Left cardiac atrium (tissue), 4 donors: ENCODE results near the gene RNU1-1. TPM values are rescaled to one million over a fixed set of nuclear protein-coding genes. Genes with fewer than 3 reads are reported as not detected.
"Not testable (repeated sequence)": the region's sequence is repeated elsewhere in the genome, so short reads cannot be mapped to it uniquely, and the experiment has no call there.

Source experiments
- ATAC-seq, 2 donors: fragments of 200-7000 bp; cut with Tn5 transposase; one replicate each; pipeline ENCODE4 v1.9.1; 2020; ENCODE audit warnings: mild to moderate bottlenecking in 2 of 2, moderate library complexity in 2 of 2
- DNase-seq: peaks from one replicate; pipeline ENCODE4 v3.0.0-alpha.2; 2020
- intact Hi-C, 2 donors: fragments of 100-400 bp; cut with DNase I; formaldehyde crosslinking; loops; one replicate each; pipeline versions ENCODE4 v1.14.1 to v1.15.1; 2022 to 2023
- total RNA-seq, 2 donors: library from RNA; stranded (reverse); fragmentation: NEBNext Ultra II Directional; extraction: Animal tissue kit (Norgen Biotek cat#: 25700); gene quantifications; one replicate each; pipeline ENCODE4 v1.2.1, GENCODE V29; 2021
- donor health status: DM: no; HTN: yes; CAD: no.
- donor health status: DM: no; HTN: yes; CAD: no; lungs with severe emphysema.
- donor health status: DM: yes; HTN: yes; CAD: no.
- donor health status: Dilated cardiomyopathy.

The RNU1-1 gene
- total RNA-seq, 2 donors from 2014 or later = 5,988 to 15,401 TPM

DNA sequence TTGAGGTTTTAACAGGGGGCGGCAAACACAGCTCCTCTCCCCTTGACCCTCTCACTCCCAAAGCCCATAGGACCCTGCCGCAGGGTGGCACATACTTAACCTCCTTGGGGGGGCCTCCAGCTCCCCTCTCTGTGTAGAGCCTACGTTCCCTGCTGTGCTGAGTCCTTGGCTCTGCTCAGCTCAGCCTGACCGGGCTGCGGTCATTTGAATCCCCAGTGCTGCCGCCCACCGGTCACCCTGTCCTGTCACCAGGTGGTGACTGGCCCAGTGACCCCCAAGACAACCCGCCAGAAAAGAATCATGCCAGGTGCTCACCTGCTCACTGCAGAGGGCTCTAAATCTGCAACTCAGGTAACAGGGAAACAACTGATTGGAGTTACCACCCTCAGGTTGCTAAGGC is 12.6 kb downstream of the RNU1-1 start:
- DNase-seq, intact Hi-C loops, ATAC-seq: not testable (repeated sequence)

DNA sequence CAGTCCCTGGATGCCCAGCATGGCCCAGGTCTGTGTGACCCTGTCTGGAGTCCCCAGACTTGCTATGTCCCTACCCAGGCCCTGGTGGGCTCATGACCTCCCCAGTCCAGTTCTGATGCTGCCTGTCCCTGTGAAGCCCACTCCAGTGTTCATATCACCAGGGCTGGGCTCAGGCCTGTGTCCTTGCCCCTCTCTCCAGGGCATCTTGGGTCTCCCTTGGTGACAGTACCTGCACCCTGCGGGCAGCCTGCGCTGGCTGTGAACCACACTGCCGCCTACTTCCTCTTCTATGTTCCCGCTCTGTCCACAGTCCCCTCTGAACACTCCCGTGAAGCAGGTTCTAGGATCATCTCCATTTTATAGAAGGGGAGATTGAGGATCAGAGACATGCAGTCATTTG is 13.1 kb downstream of the RNU1-1 start:
- intact Hi-C loops, DNase-seq, ATAC-seq: not testable (repeated sequence)

DNA sequence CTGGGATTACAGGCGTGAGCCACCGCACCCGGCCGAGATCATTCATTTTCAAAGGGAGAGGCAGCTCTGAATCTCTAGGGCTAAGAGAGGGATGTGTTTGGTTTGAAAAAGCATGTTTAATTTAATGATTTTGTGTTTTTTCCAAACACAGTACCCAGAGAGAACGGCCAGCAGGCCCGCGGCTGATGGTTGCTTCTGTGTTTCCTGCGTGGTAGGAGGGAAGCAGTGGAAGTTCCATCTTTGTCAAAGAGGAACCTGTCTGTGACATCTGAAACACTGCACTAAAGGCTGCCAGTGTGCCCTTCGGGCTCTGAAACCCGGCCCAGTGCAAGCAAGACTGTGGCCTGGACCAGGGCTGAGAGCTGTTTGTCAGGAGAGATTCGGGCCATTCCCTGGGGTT is 13.6 kb downstream of the RNU1-1 start:
- ATAC-seq, intact Hi-C loops, DNase-seq: not testable (repeated sequence)

DNA sequence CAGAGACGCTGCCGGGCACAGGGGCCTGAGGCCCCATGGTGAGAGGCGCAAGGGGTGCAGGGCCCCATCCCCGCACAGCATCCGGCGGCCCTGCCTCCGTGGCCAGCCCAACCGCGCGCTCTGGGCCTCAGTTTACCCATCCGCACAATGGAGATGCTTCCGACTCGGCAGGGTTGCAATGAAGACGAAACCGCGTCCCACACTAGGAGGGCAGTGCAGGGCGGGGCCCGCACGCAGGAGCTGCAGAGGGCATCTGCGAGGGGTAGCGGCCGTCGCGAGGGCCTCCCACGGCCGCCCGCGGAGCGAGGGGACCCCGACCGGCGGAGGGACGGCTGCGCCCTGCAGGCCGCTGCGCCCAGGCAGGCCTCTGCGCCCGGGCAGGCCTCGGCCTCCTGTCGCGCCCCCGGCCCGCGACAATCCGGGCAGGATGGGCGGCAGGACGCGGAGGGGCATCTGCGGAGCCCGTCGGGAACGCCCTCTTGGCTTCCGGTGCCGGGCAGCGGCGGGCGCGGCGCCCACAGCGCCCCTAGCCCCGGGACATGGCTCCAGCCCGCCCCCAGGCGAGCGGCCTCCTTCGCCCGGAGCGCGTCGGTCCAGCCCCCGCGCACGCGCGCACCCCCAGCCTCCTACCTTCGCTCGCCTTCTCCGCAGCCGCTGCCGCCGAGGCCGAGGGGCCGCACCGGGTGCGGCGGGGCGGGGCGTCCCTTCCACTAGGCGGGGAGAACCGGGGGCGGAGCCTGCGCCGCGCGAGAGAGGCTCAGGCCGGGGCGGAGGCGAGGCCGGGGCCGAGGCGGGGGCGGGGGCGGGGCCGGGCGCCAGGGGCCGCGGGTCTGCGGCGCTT is 15.3 kb downstream of the RNU1-1 start:
- ATAC-seq = peak; percentile 96 to 97
- intact Hi-C loops = no loop called here

DNA sequence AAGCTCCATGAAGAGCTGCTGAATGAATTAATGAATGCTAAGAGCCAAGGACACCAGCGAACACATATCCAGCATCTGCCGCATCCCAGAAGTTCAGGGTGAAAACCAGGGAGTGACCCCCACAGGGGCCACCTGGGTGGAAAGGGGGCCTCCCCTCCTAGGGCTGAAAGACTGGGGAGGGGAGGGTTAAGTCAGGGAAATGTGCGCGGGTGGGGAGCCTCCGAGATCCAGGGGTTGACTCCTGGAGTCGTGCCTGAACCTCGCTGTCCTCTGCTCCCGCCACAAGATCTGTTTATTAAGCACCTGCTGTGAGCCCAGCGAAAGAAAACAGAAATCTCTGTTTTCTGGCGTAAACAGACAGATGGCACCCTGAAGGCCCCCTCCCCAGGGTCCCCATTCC is 16.0 kb downstream of the RNU1-1 start:
- DNase-seq, ATAC-seq, intact Hi-C loops: not testable (repeated sequence)

More for the DNA sequence above, 15.3 kb downstream of the RNU1-1 start:
- DNase-seq = peak; percentile 93

DNA sequence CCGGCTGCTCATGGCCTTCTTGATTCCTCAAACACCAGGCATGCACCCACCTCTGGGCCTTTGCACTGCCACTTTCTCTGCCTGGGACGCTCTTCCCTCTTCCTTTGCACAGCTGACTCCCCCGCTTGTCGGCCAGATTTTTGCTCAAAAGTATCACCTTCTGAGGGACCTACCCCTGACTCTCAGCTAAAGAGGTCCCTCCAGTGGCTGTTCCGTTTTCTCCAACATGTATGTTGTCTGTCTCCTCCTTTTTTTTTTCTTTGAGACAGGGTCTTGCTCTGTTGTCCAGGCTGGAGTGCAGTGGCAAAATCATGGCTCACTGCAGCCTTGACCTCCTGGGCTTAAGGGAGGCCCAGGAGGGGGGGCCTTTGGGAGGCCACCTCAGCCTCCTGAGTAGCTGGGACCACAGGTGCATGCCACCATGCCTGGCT is 16.6 kb downstream of the RNU1-1 start:
- intact Hi-C loops, DNase-seq: not testable (repeated sequence)

DNA sequence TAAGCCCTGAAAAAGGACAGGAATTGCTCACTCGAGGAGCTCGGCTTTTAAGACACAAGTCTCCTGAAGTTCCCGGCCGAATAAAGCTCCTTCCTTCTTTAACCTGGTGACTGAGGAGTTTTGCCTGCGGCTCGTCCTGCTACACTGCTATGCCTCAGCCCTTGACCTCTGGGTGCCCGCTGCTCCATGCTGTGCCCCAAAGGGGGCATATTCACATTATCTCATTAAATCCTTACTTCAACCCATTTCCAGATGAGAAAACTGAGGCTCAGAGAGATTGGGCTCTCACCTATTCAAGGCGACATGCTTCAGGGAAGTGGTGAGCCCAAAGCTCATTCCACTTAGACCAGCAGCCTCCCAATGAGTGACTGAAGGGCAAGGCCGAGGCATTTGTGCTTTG is 20.4 kb downstream of the RNU1-1 start:
- ATAC-seq, intact Hi-C loops, DNase-seq: not testable (repeated sequence)

More for the DNA sequence above, 16.6 kb downstream of the RNU1-1 start:
- not testable (repeated sequence) for ATAC-seq

DNA sequence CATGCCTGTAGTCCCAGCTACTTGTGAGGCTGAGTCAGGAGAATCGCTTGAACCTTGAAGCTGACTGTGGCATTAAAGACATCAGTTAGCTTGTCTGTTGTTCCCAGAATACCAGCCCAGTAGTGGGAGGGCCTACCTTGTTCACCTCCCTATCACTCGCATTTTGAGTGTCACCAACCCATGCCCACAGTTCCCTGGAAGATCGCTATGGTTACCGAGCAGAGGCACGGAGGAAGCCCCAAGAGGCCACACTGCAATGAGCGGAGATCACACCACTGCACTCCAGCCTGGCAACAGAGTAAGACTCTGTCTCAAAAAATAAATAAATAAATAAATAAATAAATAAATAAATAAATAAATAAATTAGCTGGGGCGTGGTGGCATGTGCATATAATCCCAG is 21.1 kb downstream of the RNU1-1 start:
- ATAC-seq, intact Hi-C loops, DNase-seq: not testable (repeated sequence)

DNA sequence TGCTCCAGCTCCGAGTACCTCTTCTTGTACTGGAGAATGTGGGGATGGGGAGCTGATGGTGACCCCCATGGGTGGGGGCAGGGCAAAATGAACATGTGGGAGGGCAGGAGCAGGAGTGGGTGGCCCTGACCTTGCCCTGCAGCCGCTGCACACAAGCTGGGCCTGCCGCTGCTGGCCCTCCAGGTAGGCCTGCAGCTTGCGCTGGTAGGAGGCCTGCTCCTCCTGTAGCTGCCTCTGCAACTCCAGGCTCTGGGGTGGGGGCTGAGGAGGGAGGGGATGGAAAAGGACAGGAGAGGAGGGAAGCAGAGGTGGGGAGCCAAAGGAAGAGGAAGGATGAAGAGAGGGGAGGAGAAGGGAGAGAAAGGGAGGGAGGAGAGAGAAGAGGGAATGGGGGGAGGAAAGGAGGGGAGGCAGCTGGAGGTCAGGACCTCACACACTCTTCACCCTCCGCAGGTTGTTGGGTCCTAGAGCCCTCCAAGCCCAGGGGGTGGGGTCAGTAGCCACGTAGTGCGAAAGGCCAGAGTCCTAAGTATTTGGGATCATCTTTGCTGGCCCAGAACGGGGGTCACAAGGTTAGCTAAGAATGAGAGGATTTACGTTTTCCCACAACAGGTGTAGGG is 22.9 kb downstream of the RNU1-1 start:
- intact Hi-C loops = no loop called here
- no peak for DNase-seq
- no peak for ATAC-seq

DNA sequence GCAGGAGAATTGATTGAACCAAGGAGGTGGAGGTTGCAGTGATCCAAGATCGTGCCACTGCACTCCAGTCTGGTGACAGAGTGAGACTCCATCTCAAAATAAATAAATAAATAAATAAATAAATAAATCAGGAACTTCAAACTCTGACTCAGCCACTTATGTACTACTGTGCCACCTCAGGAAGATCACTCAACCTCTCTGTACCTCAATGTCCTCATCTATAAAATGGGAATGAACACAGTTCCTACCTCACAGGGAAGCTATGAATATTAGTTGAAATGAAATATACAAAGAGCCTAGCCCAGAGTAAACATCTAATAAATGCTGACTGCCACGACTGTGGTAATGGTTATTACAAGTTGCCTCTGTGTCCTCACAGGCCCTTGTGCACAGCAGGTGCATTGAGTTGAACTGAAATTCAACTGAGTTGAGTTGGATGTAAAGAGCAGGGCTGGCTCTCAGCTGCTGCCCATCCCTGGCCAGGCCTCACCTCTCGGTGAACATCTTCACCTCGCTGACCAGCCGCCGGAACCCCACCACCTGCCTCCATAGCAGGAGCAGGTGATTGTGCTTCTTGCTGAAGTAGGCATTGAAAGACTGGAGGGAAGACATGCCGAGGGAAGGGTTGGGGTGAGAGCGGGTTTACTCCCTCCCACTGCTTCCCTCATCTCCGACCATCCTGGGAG is 24.7 kb downstream of the RNU1-1 start:
- DNase-seq, ATAC-seq, intact Hi-C loops: not testable (repeated sequence)

DNA sequence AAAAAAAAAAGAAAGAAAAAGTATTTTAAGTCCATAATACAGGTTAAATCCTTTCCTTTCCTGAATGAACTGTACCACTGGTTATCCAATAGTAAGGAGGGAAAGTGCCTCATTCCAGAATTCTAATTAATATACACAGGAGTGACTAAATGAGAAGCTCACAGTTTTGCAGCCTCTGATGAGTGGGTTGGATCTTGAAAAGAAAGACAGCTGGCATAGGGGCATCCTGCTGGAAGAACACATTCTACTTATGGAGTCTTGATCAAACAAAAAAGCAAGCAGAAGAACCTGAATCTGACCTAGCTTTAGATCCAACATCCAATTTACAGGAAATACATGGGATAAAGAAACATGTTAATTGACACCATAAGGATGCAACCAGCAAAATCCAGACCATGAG is 27.1 kb downstream of the RNU1-1 start:
- DNase-seq, intact Hi-C loops, ATAC-seq: not testable (repeated sequence)

DNA sequence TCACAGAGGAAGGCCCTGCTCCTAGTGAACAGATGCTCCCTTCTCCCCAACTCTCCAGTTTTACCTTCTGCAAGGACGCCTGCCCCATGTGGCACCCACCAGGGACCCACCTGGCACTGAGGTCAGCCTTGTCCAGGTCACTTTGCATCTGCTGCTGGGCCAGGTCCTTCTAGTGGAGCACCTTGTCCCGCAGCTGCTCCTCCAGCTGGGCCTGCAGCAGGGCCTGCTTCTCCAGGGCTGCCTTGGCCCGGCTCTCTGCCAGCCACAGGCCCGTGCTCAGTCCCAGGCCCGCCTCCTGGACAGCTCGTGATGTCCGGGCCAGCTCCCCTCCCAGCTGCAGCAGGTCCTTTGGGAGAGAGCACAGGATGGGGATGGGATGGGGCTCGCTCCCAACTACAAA is 27.8 kb downstream of the RNU1-1 start:
- intact Hi-C loops, DNase-seq, ATAC-seq: not testable (repeated sequence)

DNA sequence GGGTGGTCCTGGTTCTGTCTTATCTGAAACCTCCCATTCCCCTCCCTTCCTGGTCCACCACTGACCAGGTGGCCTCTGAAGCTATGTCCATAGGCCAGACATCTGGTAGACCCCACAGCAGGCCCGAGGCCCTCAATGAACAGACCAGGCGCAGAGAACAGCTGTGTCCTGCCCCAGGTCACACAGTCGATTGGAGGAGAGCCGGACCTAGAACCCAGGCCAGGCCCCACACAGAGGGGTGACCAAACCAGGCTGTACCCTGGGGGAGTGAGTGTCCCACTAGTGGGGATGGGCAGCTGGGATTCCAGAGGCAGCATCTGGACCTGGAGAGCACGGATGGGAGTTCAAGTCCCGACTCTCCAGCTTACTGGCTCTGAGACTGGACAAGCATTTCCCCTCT is 29.2 kb downstream of the RNU1-1 start:
- DNase-seq (no peak), ATAC-seq (no peak)
- intact Hi-C loops = no loop called here

DNA sequence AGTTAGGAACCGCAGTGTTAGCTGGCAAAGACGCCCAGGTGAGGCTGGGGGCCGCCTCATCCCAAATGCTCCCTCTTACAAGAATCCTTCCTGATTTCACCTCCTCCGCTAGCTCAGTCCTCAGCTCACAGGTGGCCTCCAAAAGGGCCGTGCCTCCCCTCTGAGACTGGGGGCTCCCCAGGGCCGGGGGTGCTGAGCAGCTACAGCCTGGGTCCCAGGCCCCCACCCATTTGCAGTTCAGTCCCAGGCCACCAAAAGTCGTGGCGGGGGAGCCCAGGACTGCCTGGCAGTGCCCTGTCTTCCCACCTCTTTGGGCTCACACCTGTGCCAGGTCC is 29.6 kb downstream of the RNU1-1 start:
- DNase-seq (no peak), ATAC-seq (no peak)
- intact Hi-C loops = no loop called here

DNA sequence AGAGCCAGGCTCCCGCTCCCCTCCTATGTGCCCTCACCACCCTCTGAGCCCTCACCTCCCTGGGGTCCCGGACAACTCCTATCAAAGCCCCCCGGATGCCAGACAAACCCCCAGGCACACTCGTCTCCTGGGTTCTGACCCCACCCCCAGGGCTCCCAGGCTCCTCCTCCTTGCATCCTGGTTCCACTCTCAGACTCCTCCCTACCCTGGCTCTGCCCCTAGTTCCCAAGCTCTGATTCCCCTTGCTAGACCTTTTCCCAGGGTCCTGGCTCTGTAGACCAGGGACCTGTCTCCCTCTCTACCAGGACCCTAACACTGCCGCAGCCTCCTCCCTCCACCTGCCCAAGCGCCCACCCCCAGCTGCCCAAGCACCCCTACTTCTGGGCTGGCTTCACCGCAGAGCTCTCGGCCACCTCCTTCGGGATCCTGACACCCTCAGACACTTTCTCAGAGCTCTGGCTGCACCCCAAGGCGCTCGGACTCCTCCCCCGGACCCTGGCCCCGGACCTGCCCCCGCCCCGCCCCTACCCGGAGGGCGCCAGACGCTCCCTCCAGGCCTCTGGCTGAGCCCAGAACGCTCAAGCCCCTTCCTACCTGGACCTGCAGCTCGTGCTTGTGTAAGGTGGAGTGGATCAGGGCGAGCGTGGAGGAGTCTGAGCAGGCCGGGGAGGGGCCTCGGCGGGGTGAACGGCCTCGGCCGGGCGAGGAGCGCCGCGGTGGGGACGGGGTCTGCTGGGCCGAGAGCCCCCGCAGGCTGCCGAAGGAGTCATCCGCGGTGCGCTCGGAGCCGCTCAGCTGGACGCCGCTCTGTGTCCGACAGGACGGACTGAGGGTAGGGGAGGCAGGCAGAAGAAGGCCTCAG is 30.2 kb downstream of the RNU1-1 start:
- intact Hi-C loops, DNase-seq, ATAC-seq: not testable (repeated sequence)

DNA sequence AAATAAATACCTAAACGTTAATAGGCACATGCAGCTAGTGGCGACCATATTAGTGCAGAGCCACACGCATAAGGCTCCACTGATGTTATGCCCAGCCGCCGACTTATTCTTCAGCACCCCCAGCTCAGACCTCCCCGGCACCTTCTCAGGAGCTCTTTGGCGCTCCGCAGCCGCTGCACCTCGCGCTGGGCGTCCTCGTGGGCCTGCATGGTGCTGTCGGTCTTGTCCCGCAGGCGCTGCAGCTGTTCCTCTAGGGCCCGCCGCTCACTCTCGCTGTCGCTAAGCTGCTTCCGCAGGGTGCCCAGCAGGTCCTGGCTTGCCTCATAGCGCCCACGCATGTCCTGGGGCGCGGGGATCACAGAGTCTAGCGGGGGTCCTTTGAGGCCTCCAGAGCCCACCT is 30.9 kb downstream of the RNU1-1 start:
- intact Hi-C loops, DNase-seq: not testable (repeated sequence)
- peak in 1 of 2 donors; percentile 9 for ATAC-seq

DNA sequence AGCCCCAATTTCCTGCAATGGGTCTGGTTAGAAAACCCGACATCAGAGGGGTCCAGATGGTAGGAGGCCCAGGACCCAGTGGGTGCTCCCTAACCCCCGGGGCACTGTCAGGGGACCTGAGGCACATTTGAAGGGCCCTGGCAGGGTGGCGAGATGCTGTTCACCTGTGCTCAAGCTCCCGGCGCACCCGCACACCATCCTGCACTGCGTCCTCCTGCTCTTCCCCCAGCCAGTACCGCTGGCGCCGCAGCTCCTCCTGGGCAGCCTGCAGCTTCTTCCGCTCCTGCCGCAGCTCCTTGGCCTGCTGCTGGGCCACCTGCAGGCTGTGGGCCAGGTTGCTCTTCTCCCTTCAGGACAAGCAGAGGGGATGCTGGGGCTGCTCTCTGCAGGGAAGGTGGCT is 36.0 kb downstream of the RNU1-1 start:
- ATAC-seq = no peak
- DNase-seq = no peak

More for the DNA sequence above, 36.0 kb downstream of the RNU1-1 start:
- intact Hi-C loops = no loop called here
